ENCODE results near the gene FBXO24. TPM values are rescaled to one million over a fixed set of nuclear protein-coding genes. Genes with fewer than 3 reads are reported as not detected.

FBXO24 gene
- total and polyA plus RNA-seq, 9 of the 15 experiments (the other 6 are each of a cell fraction or from before 2014, with no cell fraction given) = 0.17 to 0.95 (median 0.50) TPM

DNA sequence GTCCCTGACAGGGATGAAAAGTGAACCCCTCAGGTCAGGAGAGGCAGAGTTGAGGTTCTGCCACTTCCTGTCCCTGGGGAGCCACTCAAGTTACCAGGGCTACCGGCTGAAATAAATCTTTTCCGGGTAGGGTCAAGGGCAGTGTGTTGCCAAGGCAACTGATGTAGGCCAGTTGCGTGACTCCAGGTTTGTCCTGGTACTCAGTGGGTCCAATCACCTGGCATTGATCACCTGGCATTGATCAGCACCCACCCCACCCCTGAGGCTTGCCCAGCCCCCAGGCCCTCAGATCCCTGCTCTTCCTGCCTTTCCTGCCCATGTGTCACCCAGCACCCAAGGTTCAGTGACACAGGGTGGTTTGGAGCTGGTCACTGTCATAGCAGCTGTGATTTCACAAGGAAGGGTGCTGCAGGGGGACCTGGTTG, 18.4 kb upstream of the FBXO24 start:
- TF ChIP-seq RFX1 (IDR thresholded peaks at IDR 0.05) = peak; percentile 75
- TF ChIP-seq FOXJ2 (tag; IDR thresholded peaks at IDR 0.05) = no peak
- peaks cover 6 to 70% of the 10 kb centered on the region in 2 experiments; a peak in 4 of 5 replicates for H3K4me1 ChIP-seq (replicated peaks in 1 of 2; ENCODE audit: control insufficient read depth in 2 of 2, insufficient read depth in 2 of 2, low read length in 2 of 2)
- H3K4me3 ChIP-seq = no peak overlapping the region
- H3K9ac ChIP-seq (ENCODE audit: insufficient read depth in 1 of 2, low read depth in 2 of 2, low read length in 2 of 2) = peak overlapping the region in 1 of 2 experiments; percentile 60; a peak in 1 of 4 replicates
- no peak overlapping the region for H3K27ac ChIP-seq (ENCODE audit: extremely low read depth, low read depth, low read length)
- ChIA-PET CTCF (ENCODE audit: low intra/inter-chr PET ratio) (no interaction called here), POLR2A (interaction anchor here (0.6 to 0.7 kb wide), 2 partner anchors 85 to 1405 kb away, joined by 3 read pairs; no protein-coding TSS in a partner anchor)
- no peaks in the 10 kb centered on the region for H3K27me3 ChIP-seq (ENCODE audit: control insufficient read depth in 2 of 2, insufficient read depth in 2 of 2, low read length in 2 of 2)
- H3K79me2 ChIP-seq (ENCODE audit: control insufficient read depth, insufficient read depth, low read length) = no peaks in the 10 kb centered on the region
- no peak overlapping the region for H3K4me2 ChIP-seq (ENCODE audit: insufficient read depth, low read length)
- H2AFZ ChIP-seq (ENCODE audit: low read depth, low read length) = no peak overlapping the region
- H3K9me3 ChIP-seq (replicated peaks; ENCODE audit: control insufficient read depth, insufficient read depth, low read depth, low read length) = no peaks in the 10 kb centered on the region
- no TSS peak for BruUV-seq (replicated peaks)
- H4K20me1 ChIP-seq (replicated peaks; ENCODE audit: control insufficient read depth, insufficient read depth, low read length) = no peaks in the 10 kb centered on the region
- intact Hi-C loops (cut with micrococcal nuclease) (no loop called here), in situ Hi-C loops (cut with MboI) (loop anchor here (25.0 kb wide), 1 partner anchor 105 kb away; the partner anchor contains the start of gene SPACDR)
- FAIRE-seq (peak; percentile 44), DNase-seq (ENCODE audit: extremely low read depth in 1 of 4, low spot score in 3 of 4) (no peak), ATAC-seq (no peak)
- 75% methylated on average over 3 of the region's 3 CpGs for WGBS (ENCODE audit: insufficient coverage, low coverage, missing lambda C conversion rate)
- H3K36me3 ChIP-seq (ENCODE audit: control insufficient read depth, insufficient read depth, low read length) = peaks cover 7% of the 10 kb centered on the region; the same call in 1 of the 3 replicates
- H3K9me1 ChIP-seq (ENCODE audit: control insufficient read depth, insufficient read depth, low read length) = peaks cover 8% of the 10 kb centered on the region

DNA sequence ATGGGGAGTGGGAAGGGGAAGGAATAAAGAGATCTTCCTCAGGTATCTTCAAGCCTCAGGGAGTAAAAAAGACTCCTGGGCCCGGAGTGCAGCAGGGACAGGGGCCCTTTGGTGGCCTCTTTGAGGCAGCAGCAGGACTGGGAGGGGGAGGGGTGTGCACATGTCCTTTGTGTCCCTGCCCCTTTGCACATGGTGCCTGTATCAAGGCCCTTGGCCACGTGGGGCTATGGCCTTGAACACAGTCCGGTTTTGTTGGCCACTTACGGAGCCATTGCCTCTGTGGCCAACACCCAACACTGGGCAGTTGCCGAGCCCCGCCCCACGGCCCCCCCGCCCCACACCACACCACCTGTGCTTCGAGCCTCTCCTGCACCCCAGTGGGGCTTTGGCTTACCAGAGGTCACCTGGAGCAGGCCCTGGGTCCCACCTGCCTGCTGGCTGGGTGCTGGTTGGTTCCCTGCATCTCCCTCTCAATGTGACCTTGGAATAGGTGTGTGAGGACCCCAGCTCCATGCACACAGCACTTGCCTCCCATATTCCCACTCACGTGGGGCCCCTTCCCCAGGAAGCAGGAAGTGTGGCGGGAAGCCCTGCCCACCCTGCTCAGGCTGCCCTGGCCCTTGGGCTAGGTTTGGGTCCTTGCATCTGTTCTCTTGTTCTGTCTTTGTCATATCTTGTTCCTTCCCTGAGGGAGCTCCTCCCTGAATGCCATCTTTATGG, 17.8 kb upstream of the FBXO24 start:
- FAIRE-seq = peak; percentile 77
- ChIA-PET CTCF (ENCODE audit: low intra/inter-chr PET ratio) (no interaction called here), POLR2A (interaction anchor here (0.6 to 1.0 kb wide), 6 partner anchors 13 to 1406 kb away, joined by 3 to 5 read pairs (median 3); partner anchors contain the start of genes LRCH4 and ZCWPW1)
- WGBS (ENCODE audit: insufficient coverage, low coverage, missing lambda C conversion rate) = 44% methylated on average over 11 of the region's 11 CpGs
- peaks cover 6% of the 10 kb centered on the region; the same call in 1 of the 3 replicates for H3K36me3 ChIP-seq (ENCODE audit: control insufficient read depth, insufficient read depth, low read length)
- H4K20me1 ChIP-seq (replicated peaks; ENCODE audit: control insufficient read depth, insufficient read depth, low read length) = no peaks in the 10 kb centered on the region
- H2AFZ ChIP-seq (ENCODE audit: low read depth, low read length) = no peak overlapping the region
- H3K79me2 ChIP-seq (ENCODE audit: control insufficient read depth, insufficient read depth, low read length) = no peaks in the 10 kb centered on the region
- H3K4me3 ChIP-seq = no peak overlapping the region
- DNase-seq (ENCODE audit: extremely low read depth in 1 of 4, low spot score in 3 of 4) = peak in 1 of 4 experiments; percentile 61
- H3K9me1 ChIP-seq (ENCODE audit: control insufficient read depth, insufficient read depth, low read length) = peaks cover 8% of the 10 kb centered on the region
- no peak overlapping the region for H3K27ac ChIP-seq (ENCODE audit: extremely low read depth, low read depth, low read length)
- peaks cover 6 to 76% of the 10 kb centered on the region in 2 experiments; a peak in 4 of 5 replicates for H3K4me1 ChIP-seq (replicated peaks in 1 of 2; ENCODE audit: control insufficient read depth in 2 of 2, insufficient read depth in 2 of 2, low read length in 2 of 2)
- H3K9ac ChIP-seq (ENCODE audit: insufficient read depth in 1 of 2, low read depth in 2 of 2, low read length in 2 of 2) = peak overlapping the region in 1 of 2 experiments; percentile 77; a peak in 2 of 4 replicates
- intact Hi-C loops (cut with micrococcal nuclease) (no loop called here), in situ Hi-C loops (cut with MboI) (loop anchor here (25.0 kb wide), 1 partner anchor 106 kb away; the partner anchor contains the start of gene SPACDR)
- H3K27me3 ChIP-seq (ENCODE audit: control insufficient read depth in 2 of 2, insufficient read depth in 2 of 2, low read length in 2 of 2) = no peaks in the 10 kb centered on the region
- no peaks in the 10 kb centered on the region for H3K9me3 ChIP-seq (replicated peaks; ENCODE audit: control insufficient read depth, insufficient read depth, low read depth, low read length)
- no TSS peak for BruUV-seq (replicated peaks)
- ATAC-seq = peak; percentile 20
- no peak overlapping the region for H3K4me2 ChIP-seq (ENCODE audit: insufficient read depth, low read length)
- TF ChIP-seq ZNF354B (CRISPR knock-in tag; IDR thresholded peaks at IDR 0.05) (no peak), POLR2G (IDR thresholded peaks at IDR 0.05; ENCODE audit: low read depth, low read length) (peak; percentile 68), KDM2B (CRISPR knock-in tag; IDR thresholded peaks at IDR 0.05) (no peak), NFRKB (IDR thresholded peaks at IDR 0.05; ENCODE audit: low read depth) (no peak), ZC3H4 (CRISPR knock-in tag; IDR thresholded peaks at IDR 0.05; ENCODE audit: borderline replicate concordance) (no peak), NR1H2 (CRISPR knock-in tag; IDR thresholded peaks at IDR 0.05) (no peak), CBX1 (IDR thresholded peaks at IDR 0.05; ENCODE audit: low read depth) (no peak), HNRNPH1 (optimal IDR thresholded peaks at IDR 0.05; ENCODE audit: low read depth, low read length) (no peak), ZNF174 (CRISPR knock-in tag; IDR thresholded peaks at IDR 0.05) (no peak), FOXJ2 (tag; IDR thresholded peaks at IDR 0.05) (no peak)
- TF ChIP-seq, protein P1, sequence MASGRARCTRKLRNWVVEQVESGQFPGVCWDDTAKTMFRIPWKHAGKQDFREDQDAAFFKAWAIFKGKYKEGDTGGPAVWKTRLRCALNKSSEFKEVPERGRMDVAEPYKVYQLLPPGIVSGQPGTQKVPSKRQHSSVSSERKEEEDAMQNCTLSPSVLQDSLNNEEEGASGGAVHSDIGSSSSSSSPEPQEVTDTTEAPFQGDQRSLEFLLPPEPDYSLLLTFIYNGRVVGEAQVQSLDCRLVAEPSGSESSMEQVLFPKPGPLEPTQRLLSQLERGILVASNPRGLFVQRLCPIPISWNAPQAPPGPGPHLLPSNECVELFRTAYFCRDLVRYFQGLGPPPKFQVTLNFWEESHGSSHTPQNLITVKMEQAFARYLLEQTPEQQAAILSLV (tag; IDR thresholded peaks at IDR 0.05) = no peak
- TF ChIP-seq, protein P2, sequence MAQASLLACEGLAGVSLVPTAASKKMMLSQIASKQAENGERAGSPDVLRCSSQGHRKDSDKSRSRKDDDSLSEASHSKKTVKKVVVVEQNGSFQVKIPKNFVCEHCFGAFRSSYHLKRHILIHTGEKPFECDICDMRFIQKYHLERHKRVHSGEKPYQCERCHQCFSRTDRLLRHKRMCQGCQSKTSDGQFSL (CRISPR knock-in tag; IDR thresholded peaks at IDR 0.05) = no peak
- TF ChIP-seq, protein P2 (tag; IDR thresholded peaks at IDR 0.05) = no peak
